Measurements from ENCODE around the gene SEMA6C.
A peak's percentile ranks its signal among the peaks of the same experiment; 100 is the strongest.
"Not testable (repeated sequence)": the region's sequence is repeated elsewhere in the genome, so short reads cannot be mapped to it uniquely, and the experiment has no call there.

The SEMA6C gene

GRCh38 chr1:151128800-151129199 is 17.6 kb downstream of the SEMA6C start:
- no peak for TF ChIP-seq CTCF (IDR thresholded peaks at IDR 0.05; ENCODE audit: insufficient read depth, low read depth, low read length, missing control alignments)
- DNase-seq (ENCODE audit: low read depth) = no peak

GRCh38 chr1:151124763-151125403 is 21.5 kb downstream of the SEMA6C start:
- DNase-seq (ENCODE audit: low read depth) = no peak
- no peak for TF ChIP-seq CTCF (IDR thresholded peaks at IDR 0.05; ENCODE audit: insufficient read depth, low read depth, low read length, missing control alignments)
- H3K4me3 ChIP-seq (ENCODE audit: low read length) = no peak overlapping the region

More at GRCh38 chr1:151128800-151129199, 17.6 kb downstream of the SEMA6C start:
- no peak overlapping the region for H3K4me3 ChIP-seq (ENCODE audit: low read length)

GRCh38 chr1:151113877-151114276 is 32.6 kb downstream of the SEMA6C start:
- H3K4me3 ChIP-seq (ENCODE audit: low read length) = no peak overlapping the region
- no peak for TF ChIP-seq CTCF (IDR thresholded peaks at IDR 0.05; ENCODE audit: insufficient read depth, low read depth, low read length, missing control alignments)
- no peak for DNase-seq (ENCODE audit: low read depth)

- no peak for TF ChIP-seq CTCF (IDR thresholded peaks at IDR 0.05; ENCODE audit: insufficient read depth, low read depth, low read length, missing control alignments)
- no peak overlapping the region for H3K4me3 ChIP-seq (ENCODE audit: low read length)
- DNase-seq (ENCODE audit: low read depth) = no peak
Observed at GRCh38 chr1:151108331-151108730, 38.1 kb downstream of the SEMA6C start.

- no peak for TF ChIP-seq CTCF (IDR thresholded peaks at IDR 0.05; ENCODE audit: insufficient read depth, low read depth, low read length, missing control alignments)
- no peak overlapping the region for H3K4me3 ChIP-seq (ENCODE audit: low read length)
- DNase-seq (ENCODE audit: low read depth) = peak; percentile 41
Observed at GRCh38 chr1:151106894-151107293, 39.5 kb downstream of the SEMA6C start.

- no peak for TF ChIP-seq CTCF (IDR thresholded peaks at IDR 0.05; ENCODE audit: insufficient read depth, low read depth, low read length, missing control alignments)
- no peak for DNase-seq (ENCODE audit: low read depth)
Observed at GRCh38 chr1:151104630-151105029, 41.8 kb downstream of the SEMA6C start.

GRCh38 chr1:151098126-151098525 is 48.3 kb downstream of the SEMA6C start:
- no peak for TF ChIP-seq CTCF (IDR thresholded peaks at IDR 0.05; ENCODE audit: insufficient read depth, low read depth, low read length, missing control alignments)
- no peak overlapping the region for H3K4me3 ChIP-seq (ENCODE audit: low read length)
- DNase-seq (ENCODE audit: low read depth) = no peak

More at GRCh38 chr1:151104630-151105029, 41.8 kb downstream of the SEMA6C start:
- no peak overlapping the region for H3K4me3 ChIP-seq (ENCODE audit: low read length)

- not testable (repeated sequence) for H3K4me3 ChIP-seq (ENCODE audit: low read length)
- peak; percentile 57 for DNase-seq (ENCODE audit: low read depth)
Observed at GRCh38 chr1:151097426-151097825, 49.0 kb downstream of the SEMA6C start.
